ENCODE measurements around the gene CSNK2B.
A peak's percentile ranks its signal among the peaks of the same experiment; 100 is the strongest.

CSNK2B gene

GRCh38 chr6:31655349-31656237 lies 10.3 kb upstream of the CSNK2B start, which contains the start of gene APOM:
APOM (plus strand) TSS chr6:31655894; CDS start chr6:31655967, 73 bp downstream.
- no peaks in the 10 kb centered on the region for H3K9me3 ChIP-seq (ENCODE audit: control insufficient read depth, insufficient read depth, low read depth, low read length)
- no peak within 1 kb of the TSS for H3K4me3 ChIP-seq (ENCODE audit: low read depth, low read length)
- peaks cover 14% of the 10 kb centered on the region for H3K36me3 ChIP-seq (ENCODE audit: control insufficient read depth, insufficient read depth, low read length)
- peaks cover 4% of the 10 kb centered on the region for H3K4me1 ChIP-seq (ENCODE audit: control insufficient read depth, insufficient read depth, low read length)
- no peaks in the 10 kb centered on the region for H3K27me3 ChIP-seq (ENCODE audit: control insufficient read depth, insufficient read depth, low read length)
- H3K9ac ChIP-seq (ENCODE audit: low read length) = no peak within 1 kb of the TSS
- H3K27ac ChIP-seq (ENCODE audit: low read depth, low read length) = no peak within 1 kb of the TSS

- H3K4me3 ChIP-seq (ENCODE audit: low read depth, low read length) = no peak overlapping the region
These were observed 8.3 kb upstream of the CSNK2B start for GRCh38 chr6:31657406-31658157.

GRCh38 chr6:31658158-31658688 lies 7.7 kb upstream of the CSNK2B start:
- Histone ChIP-seq H3K9ac (ENCODE audit: low read length) (no peak overlapping the region), H3K27me3 (ENCODE audit: control insufficient read depth, insufficient read depth, low read length) (no peaks in the 10 kb centered on the region), H3K9me3 (ENCODE audit: control insufficient read depth, insufficient read depth, low read depth, low read length) (no peaks in the 10 kb centered on the region), H3K4me3 (ENCODE audit: low read depth, low read length) (no peak overlapping the region), H3K27ac (ENCODE audit: low read depth, low read length) (no peak overlapping the region), H3K36me3 (ENCODE audit: control insufficient read depth, insufficient read depth, low read length) (peaks cover 24% of the 10 kb centered on the region), H3K4me1 (ENCODE audit: control insufficient read depth, insufficient read depth, low read length) (peaks cover 9% of the 10 kb centered on the region)

More at GRCh38 chr6:31657406-31658157, 8.3 kb upstream of the CSNK2B start:
- Histone ChIP-seq H3K27ac (ENCODE audit: low read depth, low read length) (no peak overlapping the region), H3K27me3 (ENCODE audit: control insufficient read depth, insufficient read depth, low read length) (no peaks in the 10 kb centered on the region), H3K9ac (ENCODE audit: low read length) (no peak overlapping the region), H3K4me1 (ENCODE audit: control insufficient read depth, insufficient read depth, low read length) (peaks cover 9% of the 10 kb centered on the region), H3K9me3 (ENCODE audit: control insufficient read depth, insufficient read depth, low read depth, low read length) (no peaks in the 10 kb centered on the region), H3K36me3 (ENCODE audit: control insufficient read depth, insufficient read depth, low read length) (peaks cover 19% of the 10 kb centered on the region)

GRCh38 chr6:31658983-31659648 lies 6.8 kb upstream of the CSNK2B start:
- H3K9me3 ChIP-seq (ENCODE audit: control insufficient read depth, insufficient read depth, low read depth, low read length) = no peaks in the 10 kb centered on the region
- peaks cover 17% of the 10 kb centered on the region for H3K4me1 ChIP-seq (ENCODE audit: control insufficient read depth, insufficient read depth, low read length)
- peak overlapping the region; percentile 97 for H3K4me3 ChIP-seq (ENCODE audit: low read depth, low read length)
- H3K9ac ChIP-seq (ENCODE audit: low read length) = peak overlapping the region; percentile 99
- H3K36me3 ChIP-seq (ENCODE audit: control insufficient read depth, insufficient read depth, low read length) = peaks cover 33% of the 10 kb centered on the region
- no peaks in the 10 kb centered on the region for H3K27me3 ChIP-seq (ENCODE audit: control insufficient read depth, insufficient read depth, low read length)
- H3K27ac ChIP-seq (ENCODE audit: low read depth, low read length) = no peak overlapping the region

- Histone ChIP-seq H3K9me3 (ENCODE audit: control insufficient read depth, insufficient read depth, low read depth, low read length) (no peaks in the 10 kb centered on the region), H3K27ac (ENCODE audit: low read depth, low read length) (peak overlapping the region; percentile 82), H3K27me3 (ENCODE audit: control insufficient read depth, insufficient read depth, low read length) (no peaks in the 10 kb centered on the region), H3K36me3 (ENCODE audit: control insufficient read depth, insufficient read depth, low read length) (peaks cover 34% of the 10 kb centered on the region), H3K9ac (ENCODE audit: low read length) (peak overlapping the region; percentile 99), H3K4me1 (ENCODE audit: control insufficient read depth, insufficient read depth, low read length) (peaks cover 21% of the 10 kb centered on the region), H3K4me3 (ENCODE audit: low read depth, low read length) (peak overlapping the region; percentile 97)
These were observed 6.1 kb upstream of the CSNK2B start for GRCh38 chr6:31659649-31660380.

- peaks cover 34% of the 10 kb centered on the region for H3K36me3 ChIP-seq (ENCODE audit: control insufficient read depth, insufficient read depth, low read length)
- peaks cover 21% of the 10 kb centered on the region for H3K4me1 ChIP-seq (ENCODE audit: control insufficient read depth, insufficient read depth, low read length)
- H3K27me3 ChIP-seq (ENCODE audit: control insufficient read depth, insufficient read depth, low read length) = no peaks in the 10 kb centered on the region
These were observed 5.3 kb upstream of the CSNK2B start, which contains the start of gene C6orf47 for GRCh38 chr6:31660381-31661261. C6orf47 (minus strand) TSS chr6:31660778; CDS start chr6:31659947, 831 bp downstream.

GRCh38 chr6:31661262-31662123 lies 4.4 kb upstream of the CSNK2B start:
- peaks cover 34% of the 10 kb centered on the region for H3K36me3 ChIP-seq (ENCODE audit: control insufficient read depth, insufficient read depth, low read length)
- peak overlapping the region; percentile 99 for H3K9ac ChIP-seq (ENCODE audit: low read length)
- peaks cover 22% of the 10 kb centered on the region for H3K4me1 ChIP-seq (ENCODE audit: control insufficient read depth, insufficient read depth, low read length)
- H3K27ac ChIP-seq (ENCODE audit: low read depth, low read length) = 0 out of 2 replicates have a peak overlapping the region, but pooled peaks have one; percentile 82
- H3K27me3 ChIP-seq (ENCODE audit: control insufficient read depth, insufficient read depth, low read length) = no peaks in the 10 kb centered on the region
- H3K9me3 ChIP-seq (ENCODE audit: control insufficient read depth, insufficient read depth, low read depth, low read length) = no peaks in the 10 kb centered on the region
- peak overlapping the region; percentile 97 for H3K4me3 ChIP-seq (ENCODE audit: low read depth, low read length)

More at GRCh38 chr6:31660381-31661261, 5.3 kb upstream of the CSNK2B start, which contains the start of gene C6orf47:
- H3K9me3 ChIP-seq (ENCODE audit: control insufficient read depth, insufficient read depth, low read depth, low read length) = no peaks in the 10 kb centered on the region
- H3K27ac ChIP-seq (ENCODE audit: low read depth, low read length) = peak within 1 kb of the TSS; percentile 82
- H3K9ac ChIP-seq (ENCODE audit: low read length) = peak within 1 kb of the TSS; percentile 99
- peak within 1 kb of the TSS; percentile 97 for H3K4me3 ChIP-seq (ENCODE audit: low read depth, low read length)

- H3K27ac ChIP-seq (ENCODE audit: low read depth, low read length) = no peak overlapping the region
- H3K4me1 ChIP-seq (ENCODE audit: control insufficient read depth, insufficient read depth, low read length) = peaks cover 26% of the 10 kb centered on the region
- H3K36me3 ChIP-seq (ENCODE audit: control insufficient read depth, insufficient read depth, low read length) = peaks cover 38% of the 10 kb centered on the region
- no peak overlapping the region for H3K4me3 ChIP-seq (ENCODE audit: low read depth, low read length)
- no peak overlapping the region for H3K9ac ChIP-seq (ENCODE audit: low read length)
- no peaks in the 10 kb centered on the region for H3K9me3 ChIP-seq (ENCODE audit: control insufficient read depth, insufficient read depth, low read depth, low read length)
- H3K27me3 ChIP-seq (ENCODE audit: control insufficient read depth, insufficient read depth, low read length) = no peaks in the 10 kb centered on the region
These were observed 3.7 kb upstream of the CSNK2B start for GRCh38 chr6:31662124-31662723.

All from HUES6 (cell line).